HG03469 (cell line): ENCODE measurements around the gene TAF15.

ENCODE experiments used
- ATAC-seq: cut with Tn5 transposase; IDR thresholded peaks from one replicate; pipeline ENCODE4 v1.9.1; 2021; ENCODE audit warnings: mild to moderate bottlenecking, moderate library complexity, moderate number of reproducible peaks; ENCODE audit not compliant: unreplicated experiment

The TAF15 gene

GRCh38 chr17:35808962-35809854, at the start of gene TAF15:
Gene TAF15, plus strand, starts transcription at chr17:35809484. Its CDS starts 86 bp downstream, at chr17:35809570.
- peak; percentile 66 for ATAC-seq

- ATAC-seq = no peak
Measured at GRCh38 chr17:35760587-35760986, 48.7 kb upstream of the TAF15 start, which contains the start of gene C17orf50. Gene C17orf50, plus strand, starts transcription at chr17:35760887. Its CDS starts 55 bp downstream, at chr17:35760942.

DNA sequence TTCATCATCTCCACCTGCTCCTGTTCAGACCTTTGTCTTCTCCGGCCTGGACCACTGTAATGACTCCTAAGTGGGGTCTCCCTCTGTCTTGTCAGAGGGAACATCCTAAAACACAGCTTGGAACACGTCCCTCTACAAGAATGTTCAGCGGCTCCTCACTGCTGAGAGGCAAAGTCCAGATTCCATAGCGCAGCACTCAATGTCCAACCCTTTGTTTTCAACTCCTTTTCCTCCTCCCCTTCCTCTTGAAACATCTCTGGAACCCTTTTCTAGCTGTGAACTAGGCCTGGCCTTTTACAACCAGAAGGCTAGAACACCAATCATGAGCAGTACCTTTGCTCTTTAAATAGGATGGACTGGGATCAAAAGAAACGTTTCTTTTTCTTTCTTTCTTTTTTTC, 47.7 kb upstream of the TAF15 start:
- no peak for ATAC-seq

DNA sequence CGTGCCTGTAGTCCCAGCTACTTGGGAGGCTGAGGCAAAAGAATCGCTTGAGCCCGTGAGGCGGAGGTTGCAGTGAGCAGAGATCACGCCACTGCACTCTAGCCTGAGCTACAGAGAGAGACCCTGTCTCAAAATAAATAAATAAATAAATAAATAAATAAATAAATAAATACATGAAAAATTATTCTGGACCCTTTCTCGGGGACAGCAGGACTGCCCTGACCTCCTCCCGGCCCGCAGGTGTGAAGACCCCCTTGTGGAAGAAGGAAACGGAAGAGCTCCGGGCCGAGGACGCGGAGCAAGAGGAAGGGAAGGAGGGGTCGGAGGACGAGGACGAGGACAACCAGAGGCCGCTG, 45.5 kb upstream of the TAF15 start:
- no peak for ATAC-seq

DNA sequence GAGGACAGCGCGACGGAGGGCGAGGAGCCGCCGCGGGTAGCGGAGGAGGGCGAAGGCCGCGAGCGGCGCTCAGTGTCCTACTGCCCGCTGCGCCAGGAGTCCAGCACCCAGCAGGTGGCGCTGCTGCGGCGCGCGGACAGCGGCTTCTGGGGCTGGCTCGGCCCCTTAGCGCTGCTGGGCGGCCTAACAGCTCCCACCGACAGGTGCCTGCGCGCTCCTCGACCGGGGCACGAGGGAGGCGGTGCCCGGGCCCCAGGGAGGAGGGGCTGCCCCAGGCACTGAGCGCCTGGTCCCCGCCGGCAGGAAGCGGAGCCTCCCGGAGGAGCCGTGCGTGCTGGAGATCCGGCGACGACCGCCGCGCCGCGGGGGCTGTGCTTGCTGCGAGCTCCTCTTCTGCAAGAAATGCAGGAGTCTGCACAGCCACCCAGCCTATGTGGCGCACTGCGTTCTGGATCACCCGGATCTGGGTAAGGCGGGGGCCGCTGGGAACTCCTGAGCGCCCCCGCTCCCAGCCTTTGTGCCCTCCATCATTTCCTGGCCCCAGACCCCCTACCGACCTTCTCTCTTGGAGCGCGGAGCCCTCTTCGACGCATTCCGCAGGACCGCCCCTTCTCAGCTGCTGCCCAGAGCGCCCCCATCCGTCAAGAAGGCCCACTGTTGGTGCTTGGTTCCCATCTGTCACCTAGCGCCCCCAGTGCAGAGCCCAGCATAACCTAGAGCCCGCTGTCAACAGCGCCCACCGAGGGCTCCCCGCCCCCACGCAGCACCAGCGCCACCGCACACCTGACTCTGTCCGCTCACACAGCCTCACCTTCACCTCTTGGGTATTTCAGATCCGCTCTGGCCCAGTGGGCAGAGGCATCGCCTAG, 44.9 kb upstream of the TAF15 start:
- no peak for ATAC-seq

- no peak for ATAC-seq
Measured at GRCh38 chr17:35765086-35765710, 44.1 kb upstream of the TAF15 start.

- no peak for ATAC-seq
Measured at GRCh38 chr17:35765756-35766488, 43.4 kb upstream of the TAF15 start.

- no peak for ATAC-seq
Measured at GRCh38 chr17:35766489-35766877, 42.8 kb upstream of the TAF15 start.

DNA sequence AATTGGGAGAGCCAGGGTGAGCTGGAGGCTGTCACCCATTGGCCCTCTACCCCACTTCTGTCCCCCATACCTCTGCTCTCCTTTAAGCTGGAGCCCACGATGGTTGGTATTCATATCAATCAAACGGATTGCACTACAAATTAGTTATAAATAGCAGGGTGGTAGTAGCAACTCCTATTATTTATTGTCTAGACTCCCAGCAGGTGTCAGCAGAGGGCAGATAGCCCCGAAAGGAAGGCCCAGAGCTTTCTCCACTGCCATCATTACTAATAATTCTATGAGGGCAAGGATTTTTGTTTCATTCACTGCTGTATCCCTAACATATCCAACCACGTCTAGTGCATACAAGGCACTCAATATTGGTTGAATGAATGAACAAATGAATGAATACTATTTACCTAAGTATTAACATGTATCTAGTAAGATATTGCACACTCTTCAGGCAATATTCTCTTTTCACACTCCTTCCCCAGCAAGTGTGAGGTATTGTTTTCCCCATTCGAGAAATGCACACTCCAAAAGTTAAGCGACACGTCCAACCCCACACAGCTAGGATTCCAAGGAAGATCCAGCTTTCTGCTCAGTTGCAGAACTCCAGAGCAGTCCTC, 42.3 kb upstream of the TAF15 start:
- no peak for ATAC-seq

DNA sequence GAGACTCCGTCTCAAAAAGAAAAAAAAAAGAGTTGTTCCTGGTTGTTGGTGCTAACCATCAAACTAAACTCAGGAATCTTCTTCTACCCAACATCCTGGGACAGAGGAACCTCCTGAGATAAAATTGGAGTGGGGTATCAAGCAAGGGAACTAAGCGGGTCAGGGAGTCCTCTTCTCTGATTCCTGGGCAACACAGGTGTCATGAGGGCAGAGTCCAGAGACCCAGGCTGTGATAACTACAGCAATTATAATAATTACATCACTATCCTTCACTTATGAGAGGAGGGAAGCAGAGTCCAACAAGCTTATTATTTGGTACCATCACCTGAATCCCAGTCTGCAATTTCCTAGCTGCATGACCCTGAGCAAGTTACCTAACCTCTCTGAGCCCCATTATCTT, 40.5 kb upstream of the TAF15 start:
- ATAC-seq = no peak

DNA sequence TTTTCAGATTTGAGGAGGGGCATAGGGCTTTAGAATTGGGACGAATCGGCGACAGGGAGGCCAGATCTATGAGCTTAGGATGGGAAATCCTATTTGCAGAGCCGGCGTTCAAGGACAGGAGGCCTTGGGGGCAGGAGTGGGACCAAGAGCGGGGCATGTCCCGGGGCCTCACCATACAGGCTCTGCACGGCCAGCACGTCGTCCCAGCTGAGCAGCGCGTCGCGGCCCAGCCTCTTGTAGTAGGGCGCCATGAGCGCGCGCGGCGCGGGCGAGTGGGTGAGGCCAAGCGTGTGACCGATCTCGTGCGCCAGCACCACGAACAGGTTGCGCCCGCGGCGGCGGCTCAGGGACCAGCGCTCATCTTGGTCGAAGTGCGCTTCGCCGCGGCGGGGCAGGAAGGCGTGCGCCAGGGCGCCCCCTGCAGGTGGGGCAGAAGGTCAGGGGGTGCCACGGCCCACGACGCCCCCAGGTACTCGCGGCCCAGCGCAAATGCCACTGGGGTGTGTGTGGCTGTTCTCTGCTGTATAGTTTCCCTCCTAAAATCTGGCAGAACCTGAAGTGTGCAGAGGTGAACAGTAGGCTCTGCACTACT, 39.3 kb upstream of the TAF15 start:
- no peak for ATAC-seq

GRCh38 chr17:35773129-35773528, 36.2 kb upstream of the TAF15 start:
- ATAC-seq = no peak

- no peak for ATAC-seq
Measured at GRCh38 chr17:35773679-35774425, 35.4 kb upstream of the TAF15 start.

GRCh38 chr17:35774499-35774898, 34.8 kb upstream of the TAF15 start:
- ATAC-seq = no peak

DNA sequence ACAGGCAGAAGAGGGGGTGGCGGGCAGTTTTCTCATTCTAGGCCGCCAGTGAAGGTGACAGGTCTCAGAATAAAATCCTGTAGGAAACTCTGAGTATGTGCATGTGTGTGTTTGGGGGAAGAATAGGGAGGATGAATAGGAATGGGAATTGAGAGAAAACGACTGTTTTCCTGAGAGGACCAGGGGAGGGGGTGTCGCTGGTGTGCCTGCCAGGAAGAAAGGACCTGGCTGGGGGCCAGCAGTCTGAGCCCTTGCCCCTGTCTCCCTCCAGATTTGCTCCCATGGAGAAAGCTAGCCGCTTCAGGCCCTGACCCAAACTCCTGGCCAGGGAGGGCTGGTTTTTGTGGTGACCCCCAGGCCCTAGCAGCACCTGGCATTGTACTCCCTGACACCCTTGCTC, 34.2 kb upstream of the TAF15 start:
- no peak for ATAC-seq

GRCh38 chr17:35775583-35775982, 33.7 kb upstream of the TAF15 start:
- no peak for ATAC-seq

DNA sequence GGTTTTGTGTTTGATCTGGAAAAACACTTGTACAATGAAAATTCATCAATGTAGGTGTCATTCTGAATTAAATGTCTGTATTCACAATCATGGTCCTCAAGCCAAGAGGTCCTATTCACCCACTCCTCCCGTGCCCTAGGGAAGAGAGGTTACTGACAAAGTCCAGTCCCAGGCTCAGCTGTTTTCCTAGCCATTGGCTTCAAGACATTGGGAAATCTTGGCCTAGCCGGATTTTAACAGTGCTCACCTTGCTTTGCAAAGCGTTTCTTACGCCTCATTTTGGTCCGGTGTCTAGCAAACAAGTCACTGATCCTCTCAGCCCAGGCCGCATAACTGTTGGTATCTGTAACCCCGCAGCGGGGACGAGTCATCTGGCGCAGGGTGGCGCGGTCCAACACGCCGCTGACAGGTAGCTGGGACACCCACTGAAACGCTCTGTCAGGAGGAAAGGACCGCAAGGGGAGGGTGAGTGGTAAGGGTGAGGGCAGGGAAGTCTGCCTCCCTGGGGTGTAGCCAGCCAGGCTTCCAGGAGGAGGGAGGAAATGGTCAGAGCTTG, 30.6 kb upstream of the TAF15 start:
- no peak for ATAC-seq

DNA sequence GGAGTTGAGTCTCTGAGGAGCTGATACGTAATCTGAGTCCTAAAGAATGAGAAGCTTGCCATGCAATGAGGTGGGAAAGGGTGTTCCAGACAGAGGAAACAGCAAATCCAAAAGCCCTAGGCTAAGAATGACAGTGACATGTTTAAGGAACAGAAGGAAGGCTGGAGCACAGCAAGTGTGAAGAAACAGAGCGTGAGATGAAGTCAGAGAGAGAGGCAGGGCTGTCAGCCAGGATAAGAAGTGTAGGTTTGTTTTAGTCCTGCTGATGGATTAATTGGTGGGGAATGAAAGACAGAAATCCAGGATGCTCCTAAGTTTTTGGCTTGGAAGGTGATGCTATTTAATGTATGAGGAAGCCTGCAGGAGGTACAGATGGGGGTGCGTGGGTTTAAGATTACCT, 28.3 kb upstream of the TAF15 start:
- ATAC-seq = no peak

- no peak for ATAC-seq
Measured at GRCh38 chr17:35784895-35785294, 24.4 kb upstream of the TAF15 start.
